GM23248 (cell line): Measurements from ENCODE around the gene GRB10.

Source experiments
- EZH2 ChIP-seq: fragments of 200-600 bp; sonication (generic); IDR thresholded peaks from 2 replicates; pipeline ENCODE4 v1.6.1; 2018; ENCODE audit warnings: antibody characterized with exemption, mild to moderate bottlenecking; ENCODE audit not compliant: insufficient read depth, poor library complexity, severe bottlenecking
- EZH2phosphoT487 ChIP-seq: fragments of 200-600 bp; sonication (generic); IDR thresholded peaks from 2 replicates; pipeline ENCODE4 v1.6.1; 2018; ENCODE audit warnings: antibody characterized with exemption, moderate library complexity, mild to moderate bottlenecking, low read depth; ENCODE audit not compliant: insufficient read depth

- TF ChIP-seq EZH2 (no peak), EZH2phosphoT487 (no peak)
Measured at GRCh38 chr7:50592940-50593339, 189.8 kb downstream of the GRB10 start.
